GM21390 (cell line): ENCODE measurements around the gene UGP2.
"Not testable (repeated sequence)": the region's sequence is repeated elsewhere in the genome, so short reads cannot be mapped to it uniquely, and the experiment has no call there.

ENCODE experiments used
- ATAC-seq: cut with Tn5 transposase; IDR thresholded peaks from one replicate; pipeline ENCODE4 v1.9.1; 2021; ENCODE audit not compliant: unreplicated experiment

Gene UGP2

DNA sequence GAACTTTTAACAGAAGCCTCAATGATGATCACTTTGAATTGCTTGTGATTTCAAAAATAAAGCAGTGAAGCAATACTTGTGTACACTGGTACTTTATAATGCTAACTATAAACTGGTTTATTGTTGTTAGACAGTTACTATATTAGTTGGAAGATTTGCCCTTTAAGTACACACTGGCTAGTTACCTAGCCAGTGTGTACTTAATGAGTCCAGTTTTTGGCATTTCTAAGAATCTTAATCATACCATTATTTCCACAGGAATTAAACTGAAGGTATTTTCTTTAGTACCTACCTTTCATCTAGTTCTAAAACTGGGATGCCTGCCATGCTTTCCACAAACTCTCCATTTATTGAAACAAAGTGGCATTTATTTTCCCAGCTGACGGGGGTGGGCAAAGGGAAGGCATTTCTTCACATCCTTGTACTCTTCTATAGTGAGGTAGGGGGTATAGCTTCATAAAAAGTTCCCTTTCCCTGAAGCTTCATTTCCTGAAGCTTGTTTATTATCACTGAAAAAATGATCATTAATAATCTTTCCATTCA, 49.9 kb downstream of the UGP2 start:
- ATAC-seq: no peak

DNA sequence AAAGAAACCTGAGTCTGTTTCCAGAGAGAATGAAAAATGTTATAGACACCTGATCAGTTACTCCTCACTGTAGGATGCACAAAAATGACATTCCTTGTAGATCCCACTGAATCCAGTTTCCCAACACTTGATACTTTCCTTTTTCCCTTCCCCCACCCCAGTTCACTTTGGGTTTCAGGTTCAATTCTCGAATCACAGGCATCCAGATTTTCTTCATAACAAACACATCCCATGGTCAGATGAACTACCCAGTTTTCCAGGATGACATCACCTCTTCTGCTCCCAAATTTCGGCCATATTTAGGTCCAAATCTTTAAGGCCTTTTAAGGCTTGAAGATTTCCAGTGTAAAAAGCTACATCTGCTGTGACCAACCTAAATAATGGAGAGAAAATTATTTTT, 51.5 kb downstream of the UGP2 start:
- no peak for ATAC-seq

DNA sequence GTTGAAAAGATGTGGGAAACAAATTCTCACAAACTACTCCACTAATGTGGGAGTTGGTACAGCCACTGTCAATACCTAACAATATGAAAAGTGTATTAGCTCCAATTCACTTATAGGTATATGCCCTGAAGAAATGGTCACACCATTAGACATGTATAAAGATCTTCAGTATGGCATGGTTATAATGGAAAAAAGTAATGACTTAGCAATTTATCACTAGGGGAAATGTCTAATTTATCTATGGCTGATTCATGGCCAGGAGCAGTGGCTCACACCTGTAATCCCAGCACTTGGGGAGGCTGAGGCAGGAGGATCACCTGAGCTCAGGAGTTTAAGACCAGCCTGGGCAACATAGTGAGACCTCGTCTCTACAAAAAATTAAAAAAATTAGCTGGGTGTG, 52.5 kb downstream of the UGP2 start:
- ATAC-seq: no peak

DNA sequence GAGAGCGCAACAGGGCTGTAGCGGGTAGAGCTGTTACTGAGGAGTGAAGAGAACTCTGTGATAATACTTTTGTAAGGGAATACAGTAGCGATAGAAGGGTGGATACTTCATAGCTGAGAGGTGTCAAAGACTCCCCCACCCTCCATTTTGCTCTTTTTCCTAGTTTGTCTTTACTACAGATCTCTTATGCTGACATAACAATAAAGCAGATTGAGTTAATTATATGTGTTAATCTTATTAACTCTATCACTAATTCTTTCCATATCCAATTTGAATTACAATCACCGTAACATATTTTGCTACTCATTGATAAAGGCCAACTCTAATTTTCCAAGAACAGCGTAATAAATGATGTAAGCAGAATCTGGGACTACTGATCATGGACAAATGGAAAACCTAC, 57.1 kb downstream of the UGP2 start:
- ATAC-seq: no peak

DNA sequence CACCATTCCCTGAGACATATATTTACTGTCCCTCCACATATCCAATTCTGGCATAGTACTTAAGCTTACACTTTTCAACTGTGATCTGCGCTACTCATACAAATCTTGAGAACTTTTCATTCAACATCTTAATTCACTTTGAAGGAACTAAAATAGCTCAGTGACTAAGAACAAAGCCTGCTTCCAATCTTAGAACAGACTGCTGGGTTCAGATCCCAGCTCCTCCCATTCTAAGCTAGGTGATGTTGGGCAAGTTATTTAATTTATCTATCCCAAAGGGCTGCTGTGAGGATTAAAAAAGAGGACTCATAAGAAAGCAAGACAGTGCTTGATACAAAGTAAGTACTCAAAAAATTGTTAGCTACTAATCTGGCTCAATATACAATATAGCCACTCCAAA, 57.9 kb downstream of the UGP2 start:
- no peak for ATAC-seq

DNA sequence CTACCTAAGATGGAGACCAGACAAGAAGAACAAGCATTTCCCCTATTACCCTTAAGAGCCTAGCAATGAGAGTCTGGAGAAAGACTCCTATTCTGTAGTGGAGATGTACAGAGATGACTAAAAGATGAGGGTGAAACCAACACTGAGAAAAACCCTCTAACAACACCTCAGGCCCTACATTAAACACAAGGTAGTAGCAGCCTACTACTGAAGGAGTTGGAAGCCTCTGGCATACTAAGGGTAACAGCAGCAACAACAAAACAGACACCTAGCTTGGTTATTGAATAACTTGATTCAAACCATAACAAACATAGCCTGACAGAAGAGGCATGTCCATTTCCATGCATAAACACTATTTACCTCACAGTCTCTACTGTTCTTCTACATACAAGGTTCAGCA, 60.5 kb downstream of the UGP2 start:
- ATAC-seq: no peak

DNA sequence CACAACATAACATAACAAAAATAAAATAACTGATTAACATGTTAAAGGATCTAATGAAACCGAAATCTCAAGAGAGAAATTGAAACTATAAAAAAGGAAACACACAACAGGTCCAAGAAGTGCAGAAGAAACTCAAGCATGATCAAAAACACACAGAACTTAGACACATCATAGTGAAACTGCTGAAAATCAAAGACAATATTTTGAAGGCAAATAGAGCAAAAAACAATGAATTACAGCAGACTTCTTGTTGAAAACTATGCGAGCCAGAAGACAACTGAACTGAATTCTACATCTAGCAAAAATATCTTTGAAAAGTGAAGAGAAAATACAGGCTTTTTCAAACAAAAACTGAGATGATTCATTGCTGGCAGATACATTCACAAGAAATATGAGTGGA, 61.3 kb downstream of the UGP2 start:
- ATAC-seq: peak; percentile 70

DNA sequence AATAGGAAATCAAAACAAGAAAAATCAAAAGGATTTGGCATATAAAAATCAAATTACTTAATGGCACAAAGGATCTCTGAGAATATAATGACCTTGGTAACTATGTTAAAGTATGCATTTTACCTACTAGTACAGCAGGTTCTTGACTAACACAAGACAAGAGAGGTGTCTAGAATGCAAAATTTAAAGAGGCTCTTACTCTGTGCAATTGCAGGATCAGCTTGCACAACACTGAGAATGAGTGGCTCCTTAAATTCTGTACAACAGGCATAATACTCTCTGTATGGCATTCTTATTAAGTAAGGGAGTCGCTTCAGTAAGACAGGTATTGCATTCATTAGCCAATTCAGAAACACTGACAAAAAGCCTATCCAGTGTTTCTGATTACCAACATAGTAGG, 72.6 kb downstream of the UGP2 start:
- no peak for ATAC-seq

DNA sequence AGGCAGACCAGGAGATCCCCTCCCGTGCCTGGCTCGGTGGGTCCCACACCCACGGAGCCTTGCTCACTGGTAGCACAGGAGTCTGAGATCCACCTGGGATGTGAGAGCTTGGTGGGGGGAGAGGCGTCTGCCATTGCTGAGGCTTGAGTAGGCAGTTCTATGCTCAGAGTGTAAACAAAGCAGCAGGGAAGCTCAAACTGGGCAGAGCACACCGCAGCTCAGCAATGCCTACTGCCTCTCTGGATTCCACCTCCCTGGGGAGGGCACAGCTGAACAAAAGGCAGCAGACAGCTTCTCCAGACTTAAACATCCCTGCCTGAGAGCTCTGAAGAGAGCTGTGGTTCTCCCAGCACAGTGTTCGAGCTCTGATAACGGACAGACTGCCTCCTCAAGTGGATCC, 85.1 kb downstream of the UGP2 start:
- ATAC-seq: no peak

DNA sequence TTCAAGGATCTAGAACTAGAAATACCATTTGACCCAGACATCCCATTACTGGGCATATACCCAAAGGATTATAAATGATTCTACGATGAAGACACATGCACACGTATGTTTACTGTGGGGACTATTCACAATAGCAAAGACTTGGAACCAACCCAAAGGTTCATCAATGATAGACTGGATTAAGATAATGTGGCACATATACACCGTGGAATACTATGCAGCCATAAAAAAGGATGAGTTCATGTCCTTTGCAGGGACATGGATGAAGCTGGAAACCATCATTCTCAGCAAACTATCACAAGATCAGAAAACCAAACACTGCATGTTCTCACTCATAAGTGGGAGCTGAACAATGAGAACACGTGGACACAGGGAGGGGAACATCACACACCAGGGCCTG, 90.4 kb downstream of the UGP2 start:
- not testable (repeated sequence) for ATAC-seq
